HG03064 (cell line): ENCODE data around the gene CCN6.
"Not testable (repeated sequence)": the region's sequence is repeated elsewhere in the genome, so short reads cannot be mapped to it uniquely, and the experiment has no call there.

Experiments
- ATAC-seq: cut with Tn5 transposase; IDR thresholded peaks from one replicate; pipeline ENCODE4 v1.9.1; 2021; ENCODE audit warnings: low read depth; ENCODE audit not compliant: unreplicated experiment

The CCN6 gene

GRCh38 chr6:112029045-112029822, 24.7 kb upstream of the CCN6 start:
- no peak for ATAC-seq

- ATAC-seq: no peak
Observed at GRCh38 chr6:112030206-112030960, 23.5 kb upstream of the CCN6 start.

GRCh38 chr6:112030961-112031660, 22.8 kb upstream of the CCN6 start:
- ATAC-seq: no peak

GRCh38 chr6:112031960-112032359, 21.9 kb upstream of the CCN6 start:
- no peak for ATAC-seq

GRCh38 chr6:112032728-112033127, 21.2 kb upstream of the CCN6 start:
- ATAC-seq: no peak

GRCh38 chr6:112033791-112034615, 19.9 kb upstream of the CCN6 start:
- ATAC-seq: no peak

GRCh38 chr6:112034616-112034995, 19.3 kb upstream of the CCN6 start:
- no peak for ATAC-seq

GRCh38 chr6:112036088-112036637, 17.7 kb upstream of the CCN6 start:
- ATAC-seq: no peak

- no peak for ATAC-seq
Observed at GRCh38 chr6:112037783-112038216, 16.1 kb upstream of the CCN6 start.

GRCh38 chr6:112038268-112038667, 15.6 kb upstream of the CCN6 start:
- no peak for ATAC-seq

GRCh38 chr6:112038756-112039430, 15.0 kb upstream of the CCN6 start:
- no peak for ATAC-seq

- ATAC-seq: no peak
Observed at GRCh38 chr6:112039431-112039770, 14.5 kb upstream of the CCN6 start.

- no peak for ATAC-seq
Observed at GRCh38 chr6:112040956-112041355, 12.9 kb upstream of the CCN6 start.

- no peak for ATAC-seq
Observed at GRCh38 chr6:112041535-112041934, 12.4 kb upstream of the CCN6 start.

GRCh38 chr6:112043032-112044007, 10.6 kb upstream of the CCN6 start:
- ATAC-seq: peak; percentile 91

GRCh38 chr6:112044196-112044595, 9.7 kb upstream of the CCN6 start:
- ATAC-seq: no peak

- no peak for ATAC-seq
Observed at GRCh38 chr6:112044856-112045255, 9.0 kb upstream of the CCN6 start.

GRCh38 chr6:112047523-112047922, 6.4 kb upstream of the CCN6 start:
- not testable (repeated sequence) for ATAC-seq
